H1 (cell line): ENCODE results near the gene HSD3B1.

ENCODE experiments used
- CHD2 ChIP-seq: IDR thresholded peaks from 2 replicates; pipeline ENCODE4 v1.6.1; 2012; ENCODE audit warnings: low read length, improper control_type of control experiment
- EP300 ChIP-seq, 2 experiments: IDR thresholded peaks; 1 replicate in 1 of 2; 2 replicates in 1 of 2; pipeline ENCODE4 v1.6.1; 2011 to 2012; ENCODE audit warnings: low read depth in 2 of 2, low read length in 2 of 2, mild to moderate bottlenecking in 2 of 2, borderline replicate concordance in 1 of 2, inconsistent platforms in 1 of 2, moderate library complexity in 1 of 2
- EZH2 ChIP-seq: fragments of 200-600 bp; sonication (generic); IDR thresholded peaks from 2 replicates; pipeline ENCODE4 v1.7.1; 2012; ENCODE audit warnings: low read depth, mild to moderate bottlenecking, moderate library complexity, low read length, inconsistent platforms; ENCODE audit not compliant: severe bottlenecking
- HDAC2 ChIP-seq, 2 experiments: fragments of 300-600 bp in 1 of 2; sonication (generic) in 1 of 2; IDR thresholded peaks; 2 replicates each; pipeline ENCODE4 v1.6.1; 2011 to 2012; ENCODE audit warnings: low read depth in 2 of 2, low read length in 2 of 2, mild to moderate bottlenecking in 2 of 2, moderate library complexity in 2 of 2, borderline replicate concordance in 1 of 2, inconsistent platforms in 1 of 2
- POLR2AphosphoS5 ChIP-seq: IDR thresholded peaks from 2 replicates; pipeline ENCODE4 v1.6.1; 2011; ENCODE audit warnings: low read depth, low read length
- TF ChIP-seq, protein P1 (sequence below), 3 experiments: IDR thresholded peaks; 1 replicate in 2 of 3; 2 replicates in 1 of 3; pipeline versions ENCODE4 v1.5.1 to v1.6.1; 2011; ENCODE audit warnings: low read length in 3 of 3, mild to moderate bottlenecking in 3 of 3, inconsistent platforms in 2 of 3, low read depth in 1 of 3, moderate library complexity in 1 of 3; ENCODE audit not compliant: insufficient read depth in 1 of 3; ENCODE audit errors: control extremely low read depth in 1 of 3
- TF ChIP-seq, protein P2 (sequence below): IDR thresholded peaks from 2 replicates; pipeline ENCODE4 v1.6.1; 2012; ENCODE audit warnings: inconsistent platforms

DNA sequence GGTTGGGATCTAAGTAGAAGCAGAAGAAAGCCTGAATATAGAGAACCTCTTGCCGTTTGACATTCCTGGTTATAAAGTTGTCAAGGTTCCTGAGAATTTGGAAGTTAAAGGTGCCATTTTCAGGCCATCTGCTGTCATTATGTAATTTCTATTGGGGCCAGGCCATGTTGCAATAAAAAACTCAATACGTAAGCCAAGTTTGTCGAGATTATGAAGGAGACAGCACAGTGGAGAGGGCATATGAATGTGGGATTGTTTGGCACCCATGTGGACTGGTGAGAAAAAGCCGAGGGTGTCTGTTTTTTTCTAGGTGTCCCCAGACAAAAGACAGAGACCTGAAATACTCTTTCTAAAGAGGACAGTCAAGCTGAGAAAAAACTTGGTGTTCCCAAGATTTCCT, 18.8 kb upstream of the HSD3B1 start:
- no peak for TF ChIP-seq CHD2
- TF ChIP-seq, protein P1, sequence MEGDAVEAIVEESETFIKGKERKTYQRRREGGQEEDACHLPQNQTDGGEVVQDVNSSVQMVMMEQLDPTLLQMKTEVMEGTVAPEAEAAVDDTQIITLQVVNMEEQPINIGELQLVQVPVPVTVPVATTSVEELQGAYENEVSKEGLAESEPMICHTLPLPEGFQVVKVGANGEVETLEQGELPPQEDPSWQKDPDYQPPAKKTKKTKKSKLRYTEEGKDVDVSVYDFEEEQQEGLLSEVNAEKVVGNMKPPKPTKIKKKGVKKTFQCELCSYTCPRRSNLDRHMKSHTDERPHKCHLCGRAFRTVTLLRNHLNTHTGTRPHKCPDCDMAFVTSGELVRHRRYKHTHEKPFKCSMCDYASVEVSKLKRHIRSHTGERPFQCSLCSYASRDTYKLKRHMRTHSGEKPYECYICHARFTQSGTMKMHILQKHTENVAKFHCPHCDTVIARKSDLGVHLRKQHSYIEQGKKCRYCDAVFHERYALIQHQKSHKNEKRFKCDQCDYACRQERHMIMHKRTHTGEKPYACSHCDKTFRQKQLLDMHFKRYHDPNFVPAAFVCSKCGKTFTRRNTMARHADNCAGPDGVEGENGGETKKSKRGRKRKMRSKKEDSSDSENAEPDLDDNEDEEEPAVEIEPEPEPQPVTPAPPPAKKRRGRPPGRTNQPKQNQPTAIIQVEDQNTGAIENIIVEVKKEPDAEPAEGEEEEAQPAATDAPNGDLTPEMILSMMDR (IDR thresholded peaks at IDR 0.05; ENCODE audit: control extremely low read depth in 1 of 3, insufficient read depth in 1 of 3, low read depth in 1 of 3, low read length in 3 of 3) = no peak
- no peak for TF ChIP-seq EZH2
- TF ChIP-seq POLR2AphosphoS5 = no peak
- no peak for TF ChIP-seq EP300 (IDR thresholded peaks at IDR 0.05; ENCODE audit: borderline replicate concordance in 1 of 2, low read depth in 2 of 2, low read length in 2 of 2)
- no peak for TF ChIP-seq HDAC2 (IDR thresholded peaks at IDR 0.05; ENCODE audit: borderline replicate concordance in 1 of 2, low read depth in 2 of 2, low read length in 2 of 2)
- TF ChIP-seq, protein P2, sequence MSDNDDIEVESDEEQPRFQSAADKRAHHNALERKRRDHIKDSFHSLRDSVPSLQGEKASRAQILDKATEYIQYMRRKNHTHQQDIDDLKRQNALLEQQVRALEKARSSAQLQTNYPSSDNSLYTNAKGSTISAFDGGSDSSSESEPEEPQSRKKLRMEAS = no peak
